K562 (cell line): Measurements from ENCODE around the gene VWF. TPM values are rescaled to one million over a fixed set of nuclear protein-coding genes. Genes with fewer than 3 reads are reported as not detected.

Experiments used
- ATAC-seq: fragments of 200-7000 bp; cut with Tn5 transposase; 3 replicates; pipeline ENCODE4 v1.9.1; 2020; ENCODE audit warnings: moderate library complexity
- BruUV-seq: library from RNA; stranded (reverse); fragments of 400-500 nt; replicated peaks from 2 replicates; lab custom pipeline; 2021; lab: Mats Ljungman, UMichigan
- CTCF ChIA-PET: fragments of 300-600 bp; formaldehyde crosslinking; extraction: SDS; loops from one replicate; lab custom pipeline; 2021; ENCODE audit warnings: low intra/inter-chr PET ratio; lab: Yijun Ruan, JAX
- POLR2A ChIA-PET: fragments of 300-600, 350-650 bp; sonication (Branson Sonifier 250); formaldehyde crosslinking; extraction: SDS; loops from one replicate; lab custom pipeline; 2021; ENCODE audit warnings: antibody characterized with exemption, inconsistent platforms; lab: Yijun Ruan, JAX
- DNase-seq, 4 experiments: peaks; one replicate each; pipeline versions ENCODE4 v3.0.0 to v3.0.0-alpha.2; 2011 to 2018; ENCODE audit warnings: low spot score in 3 of 4, mixed read lengths in 3 of 4; ENCODE audit errors: extremely low read depth in 1 of 4
- FAIRE-seq: peaks from 2 replicates; lab custom pipeline; 2011; peaks lifted over from hg19 to GRCh38; lab: Jason Lieb, UNC
- H2AFZ ChIP-seq: 2 replicates; pipeline ENCODE4 v1.6.0; 2011; ENCODE audit warnings: low read depth, low read length, control low read depth, inconsistent platforms
- H3K27ac ChIP-seq: fragments of 200-600 bp; 3 replicates; pipeline ENCODE4 v1.8.0; 2011; ENCODE audit warnings: low read depth, mild to moderate bottlenecking, control low read depth, inconsistent platforms, low read length, moderate library complexity, mixed read lengths; ENCODE audit errors: extremely low read depth
- H3K27me3 ChIP-seq, 2 experiments: fragments of 300-600 bp in 1 of 2; 2 replicates in 1 of 2; 3 replicates in 1 of 2; pipeline versions ENCODE4 v1.6.0 to v1.8.0; 2011; ENCODE audit warnings: inconsistent platforms in 2 of 2, low read length in 2 of 2, mild to moderate bottlenecking in 1 of 2, mixed read lengths in 1 of 2, moderate library complexity in 1 of 2; ENCODE audit not compliant: control insufficient read depth in 2 of 2, insufficient read depth in 2 of 2
- H3K36me3 ChIP-seq: fragments of 300-600 bp; 3 replicates; pipeline ENCODE4 v1.8.0; 2011; ENCODE audit warnings: mild to moderate bottlenecking, low read length, inconsistent platforms; ENCODE audit not compliant: control insufficient read depth, insufficient read depth
- H3K4me1 ChIP-seq, 2 experiments: fragments of 200-600 bp in 1 of 2; replicated peaks in 1 of 2; 2 replicates in 1 of 2; 3 replicates in 1 of 2; pipeline versions ENCODE4 v1.5.1 to v1.8.0; 2011; ENCODE audit warnings: inconsistent platforms in 2 of 2, low read length in 2 of 2, mild to moderate bottlenecking in 1 of 2, mixed read lengths in 1 of 2, moderate library complexity in 1 of 2; ENCODE audit not compliant: control insufficient read depth in 2 of 2, insufficient read depth in 2 of 2
- H3K4me2 ChIP-seq: 2 replicates; pipeline ENCODE4 v1.6.1; 2011; ENCODE audit warnings: low read length, control low read depth, inconsistent platforms, mixed read lengths; ENCODE audit not compliant: insufficient read depth
- H3K4me3 ChIP-seq: fragments of 200-600 bp; sonication (generic), shearing (Covaris generic); 2 replicates; pipeline ENCODE4 v1.5.1; 2016; ENCODE audit warnings: control low read depth, inconsistent platforms
- H3K79me2 ChIP-seq: fragments of 200-600 bp; 3 replicates; pipeline ENCODE4 v1.8.0; 2011; ENCODE audit warnings: low read length, inconsistent platforms; ENCODE audit not compliant: control insufficient read depth, insufficient read depth
- H3K9ac ChIP-seq, 2 experiments: 2 replicates each; pipeline versions ENCODE4 v1.6.0 to v1.6.1; 2011; ENCODE audit warnings: low read depth in 2 of 2, low read length in 2 of 2, control low read depth in 1 of 2, inconsistent platforms in 1 of 2, mild to moderate bottlenecking in 1 of 2, mixed read lengths in 1 of 2; ENCODE audit not compliant: insufficient read depth in 1 of 2
- H3K9me1 ChIP-seq: one replicate; pipeline ENCODE4 v1.6.0; 2011; ENCODE audit warnings: inconsistent platforms, mild to moderate bottlenecking, low read length, moderate library complexity; ENCODE audit not compliant: control insufficient read depth, insufficient read depth
- H3K9me3 ChIP-seq: replicated peaks from 2 replicates; pipeline ENCODE4 v1.5.1; 2011; ENCODE audit warnings: low read depth, low read length, inconsistent platforms; ENCODE audit not compliant: control insufficient read depth, insufficient read depth
- H4K20me1 ChIP-seq: replicated peaks from 2 replicates; pipeline ENCODE4 v1.6.1; 2011; ENCODE audit warnings: low read length, inconsistent platforms, mixed read lengths; ENCODE audit not compliant: control insufficient read depth, insufficient read depth
- DDX20 ChIP-seq: fragments of 450-650 bp; IDR thresholded peaks from 2 replicates; pipeline ENCODE4 v1.6.1; 2016; ENCODE audit warnings: missing genetic modification characterization, low read depth, mild to moderate bottlenecking, missing compliant biosample characterization, moderate library complexity
- GABPA ChIP-seq: fragments of 200-800 bp; sonication (Bioruptor generic); conservative IDR thresholded peaks from 2 replicates; pipeline ENCODE4 v1.6.1; 2016; ENCODE audit warnings: low read depth, missing genetic modification characterization, missing compliant biosample characterization
- HDAC3 ChIP-seq: fragments of 450-650 bp; IDR thresholded peaks from 2 replicates; pipeline ENCODE4 v1.6.1; 2018; ENCODE audit warnings: borderline replicate concordance, mild to moderate bottlenecking, moderate library complexity; ENCODE audit not compliant: partially characterized antibody
- KLF10 ChIP-seq: fragments of 250-450 bp; sonication (Bioruptor Pico); IDR thresholded peaks from 2 replicates; pipeline ENCODE4 v1.6.1; 2021; ENCODE audit warnings: matching md5 sums
- LCOR ChIP-seq: sonication (generic); formaldehyde crosslinking; IDR thresholded peaks from 2 replicates; pipeline ENCODE4 v1.8.0; 2022; ENCODE audit warnings: mild to moderate bottlenecking, missing genetic modification reagents
- MEF2D ChIP-seq: conservative IDR thresholded peaks from 2 replicates; pipeline ENCODE4 v1.6.1; 2016; ENCODE audit warnings: low read depth, missing genetic modification characterization, missing compliant biosample characterization
- NR4A1 ChIP-seq, 2 experiments: fragments of 250-450 bp in 1 of 2; fragments of 450-650 bp in 1 of 2; sonication (Bioruptor Pico) in 1 of 2; IDR thresholded peaks; 2 replicates each; pipeline versions ENCODE4 v1.4.0 to v1.6.1; 2016 to 2020; ENCODE audit warnings: mild to moderate bottlenecking in 2 of 2, missing compliant biosample characterization in 1 of 2, missing genetic modification characterization in 1 of 2, moderate library complexity in 1 of 2
- OTX1 ChIP-seq: fragments of 450-650 bp; formaldehyde crosslinking; IDR thresholded peaks from 2 replicates; pipeline ENCODE4 v1.4.0; 2022; ENCODE audit warnings: mild to moderate bottlenecking
- PHB ChIP-seq: fragments of 250-450 bp; sonication (Bioruptor Pico); IDR thresholded peaks from 2 replicates; pipeline ENCODE4 v1.5.0; 2021
- RBM39 ChIP-seq: fragments of 200-400 bp; formaldehyde crosslinking; optimal IDR thresholded peaks from 2 replicates; pipeline ENCODE3; 2018; ENCODE audit warnings: low read depth, low read length
- SNRNP70 ChIP-seq: fragments of 200-400 bp; formaldehyde crosslinking; optimal IDR thresholded peaks from 2 replicates; pipeline ENCODE3; 2017; ENCODE audit warnings: low read depth, low read length
- TRIM28 ChIP-seq: fragments of 450-650 bp; IDR thresholded peaks from 2 replicates; pipeline ENCODE4 v1.6.1; 2017
- ZNF77 ChIP-seq: fragments of 250-450 bp; sonication (Bioruptor Pico); IDR thresholded peaks from 2 replicates; pipeline ENCODE4 v1.5.0; 2020
- ZNF830 ChIP-seq: fragments of 250-450 bp; sonication (Bioruptor Pico); IDR thresholded peaks from 2 replicates; pipeline ENCODE4 v1.5.0; 2021; ENCODE audit warnings: mild to moderate bottlenecking
- WGBS: fragments of 100-300 bp; shearing (Covaris generic); methylation state at CpG from one replicate; pipeline ENCODE4 v1.1.6; 2016; ENCODE audit warnings: low coverage, mixed read lengths; ENCODE audit not compliant: insufficient coverage; ENCODE audit errors: missing lambda C conversion rate; 5-methylcytosine and 5-hydroxymethylcytosine counted together
- in situ Hi-C: fragments of 300-500 bp; cut with MboI; formaldehyde crosslinking; loops from 4 replicates; pipeline ENCODE4 v1.15.0; 2018; ENCODE audit warnings: inconsistent platforms, mixed read lengths
- intact Hi-C: fragments of 100-400 bp; cut with micrococcal nuclease; formaldehyde crosslinking; loops from 2 replicates; pipeline ENCODE4 v1.14.2; 2022
- polyA plus RNA-seq, 8 experiments: library from polyadenylated mRNA; depleted of rRNA in 4 of 8; stranded (reverse) in 5 of 8; unstranded in 3 of 8; fragments of >200 nt; fragmentation: Nextera tagmentation in 2 of 8; fragmentation: Illumina TruSeq in 1 of 8; extraction: Ambion mirVana in 2 of 8; extraction: Trizol in 1 of 8; gene quantifications; 2 replicates each; pipeline versions ENCODE4 v1.2.1 to v1.2.3, GENCODE V29; 2011 to 2014; ENCODE audit warnings: inconsistent platforms in 1 of 8, missing spikeins in 1 of 8
- total RNA-seq, 7 experiments: library from RNA; depleted of rRNA in 6 of 7; stranded (reverse); fragments of >200 nt in 6 of 7; fragmentation: Illumina TruSeq in 2 of 7; extraction: Trizol in 2 of 7; gene quantifications; 2 replicates each; pipeline versions ENCODE4 v1.2.1 to v1.2.3, GENCODE V29; 2011 to 2021; ENCODE audit warnings: low replicate concordance in 1 of 7
- TF ChIP-seq, protein P1 (sequence below): fragments of 450-650 bp; IDR thresholded peaks from 2 replicates; pipeline ENCODE4 v1.6.1; 2016
- TF ChIP-seq, protein P2 (sequence below): fragments of 450-650 bp; IDR thresholded peaks from 2 replicates; pipeline ENCODE4 v1.7.0; 2016; ENCODE audit warnings: borderline replicate concordance
- TF ChIP-seq, protein P3 (sequence below): sonication (generic); formaldehyde crosslinking; IDR thresholded peaks from 2 replicates; pipeline ENCODE4 v1.4.0; 2020; ENCODE audit warnings: mild to moderate bottlenecking, missing genetic modification reagents

The VWF gene
- total and polyA plus RNA-seq, 9 of the 15 experiments (the other 6 are each of a cell fraction or from before 2014, with no cell fraction given): 0.53 TPM; not detected in 8

DNA sequence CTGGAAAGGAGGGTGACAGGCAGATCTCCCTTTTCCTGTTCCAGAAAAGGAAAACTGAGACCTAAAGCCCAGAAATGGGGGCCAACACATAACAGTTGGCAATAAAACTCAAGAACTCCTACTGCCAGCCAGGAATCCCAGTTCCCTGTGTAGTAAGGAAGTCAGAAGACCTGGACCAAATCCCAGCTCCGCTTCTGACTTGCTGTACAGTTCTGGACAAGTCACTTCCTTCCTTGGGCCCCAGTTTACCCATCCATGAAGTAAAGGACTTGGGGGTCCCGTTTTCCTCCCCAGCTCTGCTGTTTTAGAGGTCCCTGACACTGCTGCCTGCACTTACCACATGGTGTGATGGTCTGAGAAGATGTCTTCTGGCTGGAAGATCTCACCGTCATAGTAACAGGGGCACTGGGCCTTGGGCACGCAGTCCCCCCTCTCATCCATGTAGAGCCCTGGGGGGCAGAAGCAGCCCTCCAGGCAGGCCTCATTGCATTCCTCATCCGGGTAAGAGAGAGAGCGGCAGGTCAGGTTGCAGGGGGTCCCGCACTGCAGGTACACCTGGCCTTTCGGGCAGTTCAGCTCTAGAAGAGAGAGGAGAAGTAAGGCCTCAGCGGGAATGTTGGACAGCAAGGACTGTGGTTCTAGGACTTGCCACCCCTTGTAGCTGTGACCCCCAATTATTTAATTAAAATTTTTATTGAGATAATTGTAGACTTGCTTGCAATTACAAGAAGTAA lies 72.1 kb downstream of the VWF start:
- H3K36me3 ChIP-seq: no peaks in the 10 kb centered on the region
- no peak overlapping the region for H3K4me2 ChIP-seq
- no peaks in the 10 kb centered on the region for H4K20me1 ChIP-seq
- no peaks in the 10 kb centered on the region for H3K9me3 ChIP-seq
- in situ Hi-C loops: loop anchor here (25.0 kb wide), 1 partner anchor 410 kb away; the partner anchor contains the start of genes TAPBPL and VAMP1
- ChIA-PET CTCF (no interaction called here), POLR2A (interaction anchor here (0.8 kb wide), 1 partner anchor 146 kb away, joined by 3 read pairs; no protein-coding TSS in a partner anchor)
- H3K79me2 ChIP-seq: no peaks in the 10 kb centered on the region
- H3K9me1 ChIP-seq: no peaks in the 10 kb centered on the region
- no peak for FAIRE-seq
- no peak for ATAC-seq
- H3K27ac ChIP-seq: no peak overlapping the region
- no TSS peak for BruUV-seq
- no peak overlapping the region for H3K9ac ChIP-seq
- 0% methylated on average over 6 of the region's 9 CpGs for WGBS
- H3K4me1 ChIP-seq: peaks cover 0 to 7% of the 10 kb centered on the region in 2 experiments; a peak in 2 of 5 replicates
- no peak overlapping the region for H3K4me3 ChIP-seq
- H3K27me3 ChIP-seq: peaks cover 2 to 29% of the 10 kb centered on the region in 2 experiments; a peak in 4 of 5 replicates
- no peak for DNase-seq
- H2AFZ ChIP-seq: no peak overlapping the region
- intact Hi-C loops: no loop called here
- TF ChIP-seq, protein P1, sequence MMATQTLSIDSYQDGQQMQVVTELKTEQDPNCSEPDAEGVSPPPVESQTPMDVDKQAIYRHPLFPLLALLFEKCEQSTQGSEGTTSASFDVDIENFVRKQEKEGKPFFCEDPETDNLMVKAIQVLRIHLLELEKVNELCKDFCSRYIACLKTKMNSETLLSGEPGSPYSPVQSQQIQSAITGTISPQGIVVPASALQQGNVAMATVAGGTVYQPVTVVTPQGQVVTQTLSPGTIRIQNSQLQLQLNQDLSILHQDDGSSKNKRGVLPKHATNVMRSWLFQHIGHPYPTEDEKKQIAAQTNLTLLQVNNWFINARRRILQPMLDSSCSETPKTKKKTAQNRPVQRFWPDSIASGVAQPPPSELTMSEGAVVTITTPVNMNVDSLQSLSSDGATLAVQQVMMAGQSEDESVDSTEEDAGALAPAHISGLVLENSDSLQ: no peak
- TF ChIP-seq, protein P2, sequence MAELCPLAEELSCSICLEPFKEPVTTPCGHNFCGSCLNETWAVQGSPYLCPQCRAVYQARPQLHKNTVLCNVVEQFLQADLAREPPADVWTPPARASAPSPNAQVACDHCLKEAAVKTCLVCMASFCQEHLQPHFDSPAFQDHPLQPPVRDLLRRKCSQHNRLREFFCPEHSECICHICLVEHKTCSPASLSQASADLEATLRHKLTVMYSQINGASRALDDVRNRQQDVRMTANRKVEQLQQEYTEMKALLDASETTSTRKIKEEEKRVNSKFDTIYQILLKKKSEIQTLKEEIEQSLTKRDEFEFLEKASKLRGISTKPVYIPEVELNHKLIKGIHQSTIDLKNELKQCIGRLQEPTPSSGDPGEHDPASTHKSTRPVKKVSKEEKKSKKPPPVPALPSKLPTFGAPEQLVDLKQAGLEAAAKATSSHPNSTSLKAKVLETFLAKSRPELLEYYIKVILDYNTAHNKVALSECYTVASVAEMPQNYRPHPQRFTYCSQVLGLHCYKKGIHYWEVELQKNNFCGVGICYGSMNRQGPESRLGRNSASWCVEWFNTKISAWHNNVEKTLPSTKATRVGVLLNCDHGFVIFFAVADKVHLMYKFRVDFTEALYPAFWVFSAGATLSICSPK: no peak
- TF ChIP-seq KLF10 (CRISPR knock-in tag): no peak
- TF ChIP-seq MEF2D: no peak
- no peak for TF ChIP-seq OTX1 (CRISPR knock-in tag)
- no peak for TF ChIP-seq ZNF830 (CRISPR knock-in tag)
- no peak for TF ChIP-seq RBM39
- TF ChIP-seq GABPA (tag): no peak
- TF ChIP-seq PHB (CRISPR knock-in tag): no peak
- TF ChIP-seq LCOR: no peak
- no peak for TF ChIP-seq HDAC3
- TF ChIP-seq, protein P3, sequence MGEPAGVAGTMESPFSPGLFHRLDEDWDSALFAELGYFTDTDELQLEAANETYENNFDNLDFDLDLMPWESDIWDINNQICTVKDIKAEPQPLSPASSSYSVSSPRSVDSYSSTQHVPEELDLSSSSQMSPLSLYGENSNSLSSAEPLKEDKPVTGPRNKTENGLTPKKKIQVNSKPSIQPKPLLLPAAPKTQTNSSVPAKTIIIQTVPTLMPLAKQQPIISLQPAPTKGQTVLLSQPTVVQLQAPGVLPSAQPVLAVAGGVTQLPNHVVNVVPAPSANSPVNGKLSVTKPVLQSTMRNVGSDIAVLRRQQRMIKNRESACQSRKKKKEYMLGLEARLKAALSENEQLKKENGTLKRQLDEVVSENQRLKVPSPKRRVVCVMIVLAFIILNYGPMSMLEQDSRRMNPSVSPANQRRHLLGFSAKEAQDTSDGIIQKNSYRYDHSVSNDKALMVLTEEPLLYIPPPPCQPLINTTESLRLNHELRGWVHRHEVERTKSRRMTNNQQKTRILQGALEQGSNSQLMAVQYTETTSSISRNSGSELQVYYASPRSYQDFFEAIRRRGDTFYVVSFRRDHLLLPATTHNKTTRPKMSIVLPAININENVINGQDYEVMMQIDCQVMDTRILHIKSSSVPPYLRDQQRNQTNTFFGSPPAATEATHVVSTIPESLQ: no peak
- TF ChIP-seq NR4A1 (CRISPR knock-in tag; IDR thresholded peaks at IDR 0.05): no peak
- TF ChIP-seq NR4A1 (tag; IDR thresholded peaks at IDR 0.05): no peak
- no peak for TF ChIP-seq SNRNP70
- no peak for TF ChIP-seq ZNF77 (CRISPR knock-in tag)
- TF ChIP-seq DDX20: no peak
- no peak for TF ChIP-seq TRIM28
